Measurements from ENCODE around the gene ATP6V1E1.
"Not testable (repeated sequence)": the region's sequence is repeated elsewhere in the genome, so short reads cannot be mapped to it uniquely, and the experiment has no call there.

The ATP6V1E1 gene

DNA sequence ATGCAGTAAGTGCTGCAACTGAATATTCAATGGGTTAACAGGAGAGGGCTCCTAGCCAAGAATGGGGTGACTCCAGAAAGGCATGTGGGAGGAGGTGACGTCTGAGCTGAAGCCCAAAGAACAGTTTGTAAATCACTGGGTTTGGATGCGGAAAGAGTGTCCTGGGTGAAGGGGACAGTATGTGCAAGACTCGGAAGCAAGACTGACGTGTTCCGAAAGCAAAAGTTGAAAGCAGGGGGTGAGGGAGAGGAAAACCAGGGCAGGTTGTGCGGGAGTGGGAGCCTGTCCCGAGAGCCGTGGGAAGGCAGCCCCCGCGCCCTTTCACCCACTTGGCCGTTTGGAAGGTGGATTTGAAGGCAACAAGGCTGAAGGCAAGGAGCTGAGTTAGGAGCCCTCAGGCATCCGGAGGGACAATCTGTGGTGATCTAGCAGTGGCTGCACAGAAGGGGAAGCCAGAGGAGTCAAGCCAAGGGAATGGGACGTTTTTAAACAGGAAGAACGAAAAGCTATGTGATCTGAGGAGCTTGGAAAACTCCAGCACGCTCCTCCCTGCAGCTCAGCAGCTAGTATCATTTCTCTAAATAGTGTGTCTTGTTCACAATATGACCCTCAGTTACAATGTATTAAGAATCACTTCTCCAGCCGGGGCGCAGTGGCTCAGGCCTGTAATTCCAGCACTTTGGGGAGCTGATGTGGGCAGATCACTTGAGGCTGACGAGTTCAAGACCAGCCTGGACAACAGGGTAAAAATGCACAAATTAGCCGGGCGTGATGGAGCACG lies 57.5 kb downstream of the ATP6V1E1 start:
- no peaks in the 10 kb centered on the region for H3K27me3 ChIP-seq (ENCODE audit: control insufficient read depth, insufficient read depth, low read length)

DNA sequence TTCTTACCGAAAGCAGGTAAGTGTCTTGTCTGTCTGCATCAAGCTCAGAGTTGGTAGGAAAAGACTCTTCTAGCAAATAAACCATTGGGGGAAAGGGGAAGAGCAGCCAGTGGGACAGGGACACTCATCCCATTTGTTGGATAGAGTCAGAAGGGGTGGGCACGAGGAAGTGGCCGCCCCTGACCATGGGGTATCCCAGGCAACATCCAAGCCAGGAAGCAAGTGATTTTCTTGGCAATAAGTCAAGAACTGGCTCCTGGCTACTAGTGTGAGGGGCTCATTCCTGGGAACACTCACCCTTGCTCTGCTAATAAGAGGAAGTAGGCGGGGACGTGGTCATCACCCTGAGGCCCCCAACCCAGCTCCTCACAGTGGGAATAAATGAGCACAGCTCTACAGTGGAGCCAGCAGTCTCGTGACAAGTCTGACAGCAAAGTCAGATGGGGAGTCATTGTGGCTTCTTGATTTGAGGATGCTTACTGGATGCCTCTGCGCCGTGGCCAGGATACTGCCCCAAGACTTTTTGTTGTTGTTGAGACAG lies 58.5 kb downstream of the ATP6V1E1 start:
- Histone ChIP-seq H3K36me3 (ENCODE audit: control insufficient read depth, insufficient read depth, low read length) (no peaks in the 10 kb centered on the region), H3K27ac (ENCODE audit: low read length) (no peak overlapping the region), H3K27me3 (ENCODE audit: control insufficient read depth, insufficient read depth, low read length) (no peaks in the 10 kb centered on the region), H3K4me3 (ENCODE audit: low read length) (no peak overlapping the region), H3K9me3 (ENCODE audit: control insufficient read depth, insufficient read depth, low read length) (no peaks in the 10 kb centered on the region), H3K4me1 (ENCODE audit: control insufficient read depth, insufficient read depth, low read length) (peaks cover 8% of the 10 kb centered on the region)
- DNase-seq (ENCODE audit: low read depth, low spot score), result no peak
- WGBS (ENCODE audit: insufficient coverage, insufficient read length), result no CpG with 5 or more reads among the region's 8 CpGs

More for the DNA sequence above, 57.5 kb downstream of the ATP6V1E1 start:
- H3K9me3 ChIP-seq (ENCODE audit: control insufficient read depth, insufficient read depth, low read length), result no peaks in the 10 kb centered on the region
- H3K27ac ChIP-seq (ENCODE audit: low read length), result no peak overlapping the region
- no CpG with 5 or more reads among the region's 21 CpGs for WGBS (ENCODE audit: insufficient coverage, insufficient read length)
- no peak for DNase-seq (ENCODE audit: low read depth, low spot score)
- no peak overlapping the region for H3K4me3 ChIP-seq (ENCODE audit: low read length)
- H3K4me1 ChIP-seq (ENCODE audit: control insufficient read depth, insufficient read depth, low read length), result peaks cover 8% of the 10 kb centered on the region
- H3K36me3 ChIP-seq (ENCODE audit: control insufficient read depth, insufficient read depth, low read length), result no peaks in the 10 kb centered on the region

DNA sequence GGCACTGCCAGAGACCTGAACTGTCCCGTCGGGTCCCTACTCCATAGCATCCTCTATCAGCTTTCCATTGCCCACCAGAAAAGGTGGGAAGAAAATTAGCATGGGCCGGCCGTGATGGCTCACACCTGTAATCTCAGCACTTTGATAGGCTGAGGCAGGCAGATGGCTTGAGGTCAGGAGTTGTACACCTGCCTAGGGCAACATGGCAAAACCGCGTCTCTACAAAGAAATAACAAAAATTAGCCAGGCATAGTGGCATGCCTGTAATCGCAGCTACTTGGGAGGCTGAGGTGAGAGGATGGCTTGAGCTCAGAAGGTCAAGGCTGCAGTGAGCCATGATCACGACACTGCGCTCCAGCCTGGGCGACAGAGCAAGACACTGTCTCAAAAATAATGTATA lies 61.8 kb downstream of the ATP6V1E1 start:
- no peak overlapping the region for H3K4me3 ChIP-seq (ENCODE audit: low read length)
- H3K27ac ChIP-seq (ENCODE audit: low read length), result no peak overlapping the region
- H3K9me3 ChIP-seq (ENCODE audit: control insufficient read depth, insufficient read depth, low read length), result no peaks in the 10 kb centered on the region
- no peak for DNase-seq (ENCODE audit: low read depth, low spot score)
- H3K27me3 ChIP-seq (ENCODE audit: control insufficient read depth, insufficient read depth, low read length), result no peaks in the 10 kb centered on the region
- WGBS (ENCODE audit: insufficient coverage, insufficient read length), result no CpG with 5 or more reads among the region's 10 CpGs
- peaks cover 14% of the 10 kb centered on the region for H3K4me1 ChIP-seq (ENCODE audit: control insufficient read depth, insufficient read depth, low read length)
- no peaks in the 10 kb centered on the region for H3K36me3 ChIP-seq (ENCODE audit: control insufficient read depth, insufficient read depth, low read length)

DNA sequence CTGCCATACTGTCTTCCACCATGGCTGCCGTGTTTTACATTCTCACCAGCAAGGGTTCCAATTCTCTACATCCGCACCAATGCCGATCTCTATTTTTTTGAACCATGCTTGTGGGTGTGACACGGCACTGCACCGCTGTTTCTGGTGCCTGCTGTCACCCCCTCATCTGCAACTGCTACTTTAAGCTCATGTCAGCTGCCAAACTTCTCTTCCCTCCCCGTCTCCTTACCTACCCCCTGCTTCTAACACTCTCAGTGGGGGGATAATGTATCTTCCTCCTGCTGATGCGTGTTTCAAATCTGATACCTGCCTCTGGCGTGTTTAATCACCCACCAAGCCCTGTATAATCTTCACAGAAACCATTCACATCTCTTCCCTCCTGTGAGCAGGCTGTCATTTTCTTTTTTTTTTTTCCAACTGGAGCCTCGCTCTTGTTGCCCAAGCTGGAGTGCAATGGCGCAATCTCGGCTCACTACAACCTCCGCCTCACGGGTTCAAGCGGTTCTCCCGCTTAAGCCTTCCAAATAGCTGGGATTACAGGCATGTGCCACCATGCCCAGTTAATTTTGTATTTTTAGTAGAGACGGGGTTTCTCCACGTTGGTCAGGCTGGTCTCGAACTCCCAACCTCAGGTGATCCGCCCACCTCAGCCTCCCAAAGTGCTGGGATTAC lies 62.4 kb downstream of the ATP6V1E1 start:
- H3K36me3 ChIP-seq (ENCODE audit: control insufficient read depth, insufficient read depth, low read length), result not testable (repeated sequence)
- peaks cover 14% of the 10 kb centered on the region for H3K4me1 ChIP-seq (ENCODE audit: control insufficient read depth, insufficient read depth, low read length)
- no CpG with 5 or more reads among the region's 19 CpGs for WGBS (ENCODE audit: insufficient coverage, insufficient read length)

DNA sequence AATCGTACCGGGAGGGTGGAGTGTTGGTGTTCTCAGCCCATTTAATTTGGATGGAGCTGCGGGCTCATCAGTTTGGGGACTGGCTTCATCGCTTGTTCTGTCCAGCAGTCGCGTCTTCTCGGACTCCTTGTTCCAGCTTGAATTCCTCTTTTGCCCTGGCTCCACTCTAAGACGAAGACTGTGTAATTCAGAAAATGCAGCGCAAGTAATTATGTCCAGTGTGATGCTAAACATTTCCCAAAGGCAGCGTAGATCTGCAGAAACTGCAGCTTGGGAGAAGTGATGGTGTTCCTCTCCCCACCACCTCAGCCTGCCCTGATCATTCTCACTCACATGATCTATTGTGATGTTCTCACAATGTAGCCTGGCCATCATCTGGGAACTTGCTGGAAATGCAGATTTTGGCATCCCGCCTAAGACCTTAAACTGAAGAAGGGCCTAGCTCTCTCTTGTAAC lies 64.6 kb downstream of the ATP6V1E1 start:
- Histone ChIP-seq H3K27ac (ENCODE audit: low read length) (no peak overlapping the region), H3K27me3 (ENCODE audit: control insufficient read depth, insufficient read depth, low read length) (no peaks in the 10 kb centered on the region), H3K9me3 (ENCODE audit: control insufficient read depth, insufficient read depth, low read length) (no peaks in the 10 kb centered on the region), H3K4me1 (ENCODE audit: control insufficient read depth, insufficient read depth, low read length) (peaks cover 6% of the 10 kb centered on the region; the same call in 1 of the 2 replicates), H3K4me3 (ENCODE audit: low read length) (no peak overlapping the region), H3K36me3 (ENCODE audit: control insufficient read depth, insufficient read depth, low read length) (0 out of 2 replicates have a peak, but pooled peaks cover 5% of the 10 kb centered on the region)
- no CpG with 5 or more reads among the region's 11 CpGs for WGBS (ENCODE audit: insufficient coverage, insufficient read length)
- DNase-seq (ENCODE audit: low read depth, low spot score), result no peak

More for the DNA sequence above, 62.4 kb downstream of the ATP6V1E1 start:
- not testable (repeated sequence) for H3K27ac ChIP-seq (ENCODE audit: low read length); DNase-seq (ENCODE audit: low read depth, low spot score); H3K27me3 ChIP-seq (ENCODE audit: control insufficient read depth, insufficient read depth, low read length); H3K9me3 ChIP-seq (ENCODE audit: control insufficient read depth, insufficient read depth, low read length); H3K4me3 ChIP-seq (ENCODE audit: low read length)

DNA sequence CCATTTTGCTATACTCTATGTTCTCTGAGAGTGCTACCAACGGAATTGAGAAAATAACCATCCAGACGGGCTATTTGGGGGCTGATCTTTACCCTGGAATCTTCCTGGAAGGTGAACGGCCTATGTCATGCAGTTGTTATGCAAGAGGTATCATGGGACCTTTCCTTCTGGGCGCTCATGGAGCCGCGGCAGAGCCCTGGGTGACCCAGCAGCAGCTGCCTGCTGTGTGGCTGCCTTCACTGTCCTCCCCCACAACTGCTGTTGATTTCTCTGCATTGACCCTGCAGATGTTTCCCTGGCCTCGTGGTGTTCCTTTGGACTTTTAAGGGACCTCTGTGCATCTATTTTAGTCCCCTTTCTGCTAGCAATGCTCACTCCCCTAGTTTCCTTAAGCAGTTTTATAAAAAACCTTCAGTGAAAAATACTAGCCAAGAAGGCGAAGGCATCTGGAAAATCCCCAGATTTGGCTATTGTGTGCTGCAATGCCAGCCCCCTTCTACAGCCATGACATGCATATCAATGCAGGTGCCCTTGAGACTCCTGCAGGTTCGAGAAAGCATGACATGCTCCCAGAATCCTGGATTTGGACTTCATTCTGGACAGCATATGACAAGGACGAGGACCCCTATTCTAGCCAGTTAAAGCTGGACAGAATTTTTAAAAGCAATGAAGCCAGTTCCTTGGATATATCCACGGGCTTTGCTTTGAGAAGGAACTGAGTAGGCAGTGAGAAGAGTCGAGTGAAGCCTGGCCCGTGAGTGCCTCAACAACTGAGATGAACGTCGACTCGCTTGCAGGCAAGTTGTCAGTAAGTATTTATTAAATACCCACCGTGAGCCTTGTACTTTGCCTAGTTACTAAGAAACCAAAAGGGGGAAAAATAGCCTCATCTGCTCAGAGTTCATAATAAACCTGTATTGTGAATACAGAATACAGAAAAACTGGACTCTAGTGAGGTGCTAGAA lies 65.4 kb downstream of the ATP6V1E1 start, which contains the start of gene SLC25A18:
SLC25A18 (plus strand) TSS at position 593 of the 965 bp plus-strand sequence. CDS start 16,447 bp downstream, outside the sequence.
- Histone ChIP-seq H3K36me3 (ENCODE audit: control insufficient read depth, insufficient read depth, low read length) (0 out of 2 replicates have a peak, but pooled peaks cover 7% of the 10 kb centered on the region), H3K4me3 (ENCODE audit: low read length) (no peak within 1 kb of the TSS), H3K27ac (ENCODE audit: low read length) (no peak within 1 kb of the TSS), H3K27me3 (ENCODE audit: control insufficient read depth, insufficient read depth, low read length) (no peaks in the 10 kb centered on the region), H3K9me3 (ENCODE audit: control insufficient read depth, insufficient read depth, low read length) (no peaks in the 10 kb centered on the region), H3K4me1 (ENCODE audit: control insufficient read depth, insufficient read depth, low read length) (peaks cover 6% of the 10 kb centered on the region; the same call in 1 of the 2 replicates)
- no peak for DNase-seq (ENCODE audit: low read depth, low spot score)
- no CpG with 5 or more reads among the region's 17 CpGs for WGBS (ENCODE audit: insufficient coverage, insufficient read length)

DNA sequence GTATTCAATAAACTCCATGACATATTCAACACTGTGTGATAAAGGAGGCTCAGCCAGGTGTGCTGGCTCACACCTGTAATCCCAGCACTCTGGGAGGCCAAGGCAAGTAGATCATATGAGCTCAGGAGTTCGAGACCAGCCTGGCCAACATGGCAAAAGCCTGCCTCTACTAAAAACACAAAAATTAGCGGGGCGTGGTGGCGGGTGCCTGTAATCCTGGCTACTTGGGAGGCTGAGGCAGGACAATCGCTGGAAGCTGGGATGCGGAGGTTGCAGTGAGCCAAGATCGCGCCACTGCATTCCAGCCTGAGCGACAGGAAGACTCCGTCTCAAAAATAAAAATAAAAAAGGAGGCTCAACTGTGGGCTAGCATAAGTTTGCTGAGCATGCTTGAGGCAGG lies 69.4 kb downstream of the ATP6V1E1 start:
- Histone ChIP-seq H3K27me3 (ENCODE audit: control insufficient read depth, insufficient read depth, low read length) (no peaks in the 10 kb centered on the region), H3K4me3 (ENCODE audit: low read length) (no peak overlapping the region), H3K4me1 (ENCODE audit: control insufficient read depth, insufficient read depth, low read length) (peaks cover 5% of the 10 kb centered on the region; the same call in 1 of the 2 replicates), H3K27ac (ENCODE audit: low read length) (no peak overlapping the region), H3K9me3 (ENCODE audit: control insufficient read depth, insufficient read depth, low read length) (no peaks in the 10 kb centered on the region), H3K36me3 (ENCODE audit: control insufficient read depth, insufficient read depth, low read length) (peaks cover 13% of the 10 kb centered on the region; the same call in 1 of the 2 replicates)
- no CpG with 5 or more reads among the region's 10 CpGs for WGBS (ENCODE audit: insufficient coverage, insufficient read length)
- DNase-seq (ENCODE audit: low read depth, low spot score), result no peak

DNA sequence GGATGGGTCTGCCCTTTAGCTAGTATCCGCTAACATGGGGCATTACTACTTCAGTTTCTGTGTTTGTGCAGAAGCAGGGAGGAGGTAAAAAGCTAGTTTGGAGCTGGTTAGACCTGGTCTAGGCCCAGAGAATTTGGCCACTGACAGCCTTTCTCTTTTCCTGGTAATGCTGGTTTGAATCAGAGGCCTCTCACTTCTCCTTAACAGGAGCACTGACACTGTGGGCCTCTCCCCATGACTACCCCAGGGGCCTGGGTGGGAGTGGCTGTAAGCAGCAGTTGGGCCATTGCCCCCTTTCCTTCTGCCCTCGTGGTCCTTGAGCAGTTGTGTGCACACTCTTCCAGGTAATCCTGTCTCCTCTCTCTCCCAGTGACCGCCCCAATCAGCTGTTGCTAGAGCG lies 73.7 kb downstream of the ATP6V1E1 start:
- no peak for DNase-seq (ENCODE audit: low read depth, low spot score)
- Histone ChIP-seq H3K9me3 (ENCODE audit: control insufficient read depth, insufficient read depth, low read length) (no peaks in the 10 kb centered on the region), H3K4me3 (ENCODE audit: low read length) (no peak overlapping the region), H3K36me3 (ENCODE audit: control insufficient read depth, insufficient read depth, low read length) (peaks cover 25% of the 10 kb centered on the region; the same call in 1 of the 2 replicates), H3K27me3 (ENCODE audit: control insufficient read depth, insufficient read depth, low read length) (no peaks in the 10 kb centered on the region), H3K4me1 (ENCODE audit: control insufficient read depth, insufficient read depth, low read length) (no peaks in the 10 kb centered on the region), H3K27ac (ENCODE audit: low read length) (no peak overlapping the region)
- no CpG with 5 or more reads among the region's 4 CpGs for WGBS (ENCODE audit: insufficient coverage, insufficient read length)

DNA sequence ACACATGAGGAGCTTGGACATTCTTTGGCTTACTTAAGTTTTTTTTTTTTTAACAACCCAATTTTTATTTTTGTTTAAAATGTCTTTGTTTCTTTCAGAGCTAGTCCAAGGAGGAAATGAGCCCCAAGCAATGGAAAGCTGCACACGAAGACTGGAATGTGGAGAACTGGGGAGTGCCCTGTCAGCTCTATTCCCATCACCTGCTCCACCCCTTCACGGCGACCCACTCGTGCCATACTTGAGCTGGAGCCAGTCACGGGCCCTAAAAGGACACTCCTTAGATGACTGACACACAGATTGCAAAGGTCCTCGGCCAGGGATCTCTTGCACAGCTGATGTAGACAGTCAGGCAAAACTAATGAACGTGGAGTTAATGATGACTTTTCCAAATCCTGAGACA lies 75.8 kb downstream of the ATP6V1E1 start:
- Histone ChIP-seq H3K4me3 (ENCODE audit: low read length) (no peak overlapping the region), H3K9me3 (ENCODE audit: control insufficient read depth, insufficient read depth, low read length) (no peaks in the 10 kb centered on the region), H3K27me3 (ENCODE audit: control insufficient read depth, insufficient read depth, low read length) (no peaks in the 10 kb centered on the region), H3K36me3 (ENCODE audit: control insufficient read depth, insufficient read depth, low read length) (peaks cover 29% of the 10 kb centered on the region), H3K4me1 (ENCODE audit: control insufficient read depth, insufficient read depth, low read length) (no peaks in the 10 kb centered on the region), H3K27ac (ENCODE audit: low read length) (no peak overlapping the region)
- no peak for DNase-seq (ENCODE audit: low read depth, low spot score)
- no CpG with 5 or more reads among the region's 7 CpGs for WGBS (ENCODE audit: insufficient coverage, insufficient read length)

All from iPS DF 6.9 (cell line).